H1 (cell line): ENCODE measurements around the gene CUL4A. TPM values are rescaled to one million over a fixed set of nuclear protein-coding genes. Genes with fewer than 3 reads are reported as not detected.

Experiments
- CHD2 ChIP-seq: IDR thresholded peaks from 2 replicates; pipeline ENCODE4 v1.6.1; 2012; ENCODE audit warnings: low read length, improper control_type of control experiment
- CREB1 ChIP-seq: IDR thresholded peaks from 2 replicates; pipeline ENCODE4 v1.6.1; 2012; ENCODE audit warnings: inconsistent platforms
- CTBP2 ChIP-seq: IDR thresholded peaks from 2 replicates; pipeline ENCODE4 v1.7.0; 2011; ENCODE audit warnings: borderline replicate concordance, mild to moderate bottlenecking, moderate library complexity, mixed read lengths, low read length; ENCODE audit not compliant: insufficient read depth, insufficient read length
- GTF2F1 ChIP-seq: IDR thresholded peaks from 2 replicates; pipeline ENCODE4 v1.6.1; 2012; ENCODE audit warnings: low read depth, low read length, improper control_type of control experiment, borderline replicate concordance
- KDM5A ChIP-seq: fragments of 200-600 bp; IDR thresholded peaks from 2 replicates; pipeline ENCODE4 v1.7.1; 2012; ENCODE audit warnings: mild to moderate bottlenecking, low read length, inconsistent platforms, mixed read lengths
- MAFK ChIP-seq: IDR thresholded peaks from 2 replicates; pipeline ENCODE4 v1.6.1; 2012; ENCODE audit warnings: low read depth, mild to moderate bottlenecking, improper control_type of control experiment, low read length
- RBBP5 ChIP-seq: IDR thresholded peaks from 2 replicates; pipeline ENCODE4 v1.7.1; 2012; ENCODE audit warnings: low read depth, mild to moderate bottlenecking, inconsistent platforms, low read length, moderate library complexity, borderline replicate concordance
- SIN3A ChIP-seq, 2 experiments: IDR thresholded peaks in 1 of 2; conservative IDR thresholded peaks in 1 of 2; 2 replicates each; pipeline ENCODE4 v1.6.1; 2011 to 2012; ENCODE audit warnings: low read length in 2 of 2, improper control_type of control experiment in 1 of 2, low read depth in 1 of 2, mild to moderate bottlenecking in 1 of 2
- SUZ12 ChIP-seq: fragments of 200-600 bp; sonication (generic); IDR thresholded peaks from 2 replicates; pipeline ENCODE4 v1.6.1; 2012; ENCODE audit warnings: mild to moderate bottlenecking, inconsistent platforms, low read length, moderate library complexity, mixed read lengths
- polyA plus RNA-seq, 7 experiments: library from polyadenylated mRNA; depleted of rRNA in 3 of 7; stranded (reverse) in 5 of 7; unstranded in 2 of 7; fragments of >200 nt in 5 of 7; fragments of 200-250 nt in 2 of 7; gene quantifications; 1 replicate in 5 of 7; 2 replicates in 1 of 7; 4 replicates in 1 of 7; pipeline versions ENCODE4 v1.2.1 to v1.2.3, GENCODE V29; 2011 to 2013; ENCODE audit warnings: missing spikeins in 2 of 7, mixed read lengths in 2 of 7
- total RNA-seq: library from RNA; stranded (reverse); fragmentation: NEBNext Ultra II Directional; extraction: Animal tissue kit (Norgen Biotek cat#: 25700); gene quantifications from 2 replicates; pipeline ENCODE4 v1.2.1, GENCODE V29; 2021
- TF ChIP-seq, protein P1 (sequence below): IDR thresholded peaks from 2 replicates; pipeline ENCODE4 v1.6.1; 2011; ENCODE audit warnings: low read depth, mild to moderate bottlenecking, low read length; ENCODE audit not compliant: insufficient read depth
- TF ChIP-seq, protein P2 (sequence below): fragments of 300-600 bp; sonication (generic); IDR thresholded peaks from 2 replicates; pipeline ENCODE4 v1.7.1; 2012; ENCODE audit warnings: low read length, moderate library complexity, mild to moderate bottlenecking, inconsistent platforms; ENCODE audit not compliant: insufficient replicate concordance

The CUL4A gene
- total and polyA plus RNA-seq, 2 of the 8 experiments (the other 6 are each of a cell fraction or from before 2014, with no cell fraction given), result 54.7 to 101 TPM

DNA sequence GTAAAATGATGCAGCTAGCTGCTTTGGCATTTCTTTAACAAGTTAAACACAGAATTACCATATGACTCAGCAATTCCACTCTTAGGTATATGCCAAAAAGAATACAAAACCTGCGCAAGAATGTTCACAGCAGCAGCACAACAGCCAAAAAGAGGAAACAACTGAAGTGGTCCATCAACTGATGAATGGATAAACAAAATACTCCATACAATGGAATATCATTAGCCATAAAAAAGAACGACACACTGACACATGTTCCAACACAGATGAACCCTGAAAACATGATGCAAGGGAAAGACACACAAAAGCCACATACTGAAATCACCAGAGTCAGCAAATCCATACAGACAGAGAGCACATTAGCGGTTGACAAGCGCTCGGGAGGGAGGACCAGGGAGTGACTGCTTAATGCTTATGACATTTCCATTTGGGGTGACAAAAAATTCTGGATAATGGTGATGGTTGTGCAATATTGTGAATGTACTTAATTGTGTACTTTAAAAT lies 3.9 kb upstream of the CUL4A start (continued):
- TF ChIP-seq SUZ12 (no peak), CHD2 (no peak), GTF2F1 (no peak), CREB1 (no peak), MAFK (no peak), RBBP5 (no peak), SIN3A (conservative IDR thresholded peaks at IDR 0.05 in 1 of 2, IDR thresholded peaks at IDR 0.05 in 1 of 2; ENCODE audit: low read depth in 1 of 2, low read length in 2 of 2) (no peak), KDM5A (no peak), CTBP2 (no peak)
- TF ChIP-seq, protein P1, sequence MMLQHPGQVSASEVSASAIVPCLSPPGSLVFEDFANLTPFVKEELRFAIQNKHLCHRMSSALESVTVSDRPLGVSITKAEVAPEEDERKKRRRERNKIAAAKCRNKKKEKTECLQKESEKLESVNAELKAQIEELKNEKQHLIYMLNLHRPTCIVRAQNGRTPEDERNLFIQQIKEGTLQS, result no peak
- TF ChIP-seq, protein P2, sequence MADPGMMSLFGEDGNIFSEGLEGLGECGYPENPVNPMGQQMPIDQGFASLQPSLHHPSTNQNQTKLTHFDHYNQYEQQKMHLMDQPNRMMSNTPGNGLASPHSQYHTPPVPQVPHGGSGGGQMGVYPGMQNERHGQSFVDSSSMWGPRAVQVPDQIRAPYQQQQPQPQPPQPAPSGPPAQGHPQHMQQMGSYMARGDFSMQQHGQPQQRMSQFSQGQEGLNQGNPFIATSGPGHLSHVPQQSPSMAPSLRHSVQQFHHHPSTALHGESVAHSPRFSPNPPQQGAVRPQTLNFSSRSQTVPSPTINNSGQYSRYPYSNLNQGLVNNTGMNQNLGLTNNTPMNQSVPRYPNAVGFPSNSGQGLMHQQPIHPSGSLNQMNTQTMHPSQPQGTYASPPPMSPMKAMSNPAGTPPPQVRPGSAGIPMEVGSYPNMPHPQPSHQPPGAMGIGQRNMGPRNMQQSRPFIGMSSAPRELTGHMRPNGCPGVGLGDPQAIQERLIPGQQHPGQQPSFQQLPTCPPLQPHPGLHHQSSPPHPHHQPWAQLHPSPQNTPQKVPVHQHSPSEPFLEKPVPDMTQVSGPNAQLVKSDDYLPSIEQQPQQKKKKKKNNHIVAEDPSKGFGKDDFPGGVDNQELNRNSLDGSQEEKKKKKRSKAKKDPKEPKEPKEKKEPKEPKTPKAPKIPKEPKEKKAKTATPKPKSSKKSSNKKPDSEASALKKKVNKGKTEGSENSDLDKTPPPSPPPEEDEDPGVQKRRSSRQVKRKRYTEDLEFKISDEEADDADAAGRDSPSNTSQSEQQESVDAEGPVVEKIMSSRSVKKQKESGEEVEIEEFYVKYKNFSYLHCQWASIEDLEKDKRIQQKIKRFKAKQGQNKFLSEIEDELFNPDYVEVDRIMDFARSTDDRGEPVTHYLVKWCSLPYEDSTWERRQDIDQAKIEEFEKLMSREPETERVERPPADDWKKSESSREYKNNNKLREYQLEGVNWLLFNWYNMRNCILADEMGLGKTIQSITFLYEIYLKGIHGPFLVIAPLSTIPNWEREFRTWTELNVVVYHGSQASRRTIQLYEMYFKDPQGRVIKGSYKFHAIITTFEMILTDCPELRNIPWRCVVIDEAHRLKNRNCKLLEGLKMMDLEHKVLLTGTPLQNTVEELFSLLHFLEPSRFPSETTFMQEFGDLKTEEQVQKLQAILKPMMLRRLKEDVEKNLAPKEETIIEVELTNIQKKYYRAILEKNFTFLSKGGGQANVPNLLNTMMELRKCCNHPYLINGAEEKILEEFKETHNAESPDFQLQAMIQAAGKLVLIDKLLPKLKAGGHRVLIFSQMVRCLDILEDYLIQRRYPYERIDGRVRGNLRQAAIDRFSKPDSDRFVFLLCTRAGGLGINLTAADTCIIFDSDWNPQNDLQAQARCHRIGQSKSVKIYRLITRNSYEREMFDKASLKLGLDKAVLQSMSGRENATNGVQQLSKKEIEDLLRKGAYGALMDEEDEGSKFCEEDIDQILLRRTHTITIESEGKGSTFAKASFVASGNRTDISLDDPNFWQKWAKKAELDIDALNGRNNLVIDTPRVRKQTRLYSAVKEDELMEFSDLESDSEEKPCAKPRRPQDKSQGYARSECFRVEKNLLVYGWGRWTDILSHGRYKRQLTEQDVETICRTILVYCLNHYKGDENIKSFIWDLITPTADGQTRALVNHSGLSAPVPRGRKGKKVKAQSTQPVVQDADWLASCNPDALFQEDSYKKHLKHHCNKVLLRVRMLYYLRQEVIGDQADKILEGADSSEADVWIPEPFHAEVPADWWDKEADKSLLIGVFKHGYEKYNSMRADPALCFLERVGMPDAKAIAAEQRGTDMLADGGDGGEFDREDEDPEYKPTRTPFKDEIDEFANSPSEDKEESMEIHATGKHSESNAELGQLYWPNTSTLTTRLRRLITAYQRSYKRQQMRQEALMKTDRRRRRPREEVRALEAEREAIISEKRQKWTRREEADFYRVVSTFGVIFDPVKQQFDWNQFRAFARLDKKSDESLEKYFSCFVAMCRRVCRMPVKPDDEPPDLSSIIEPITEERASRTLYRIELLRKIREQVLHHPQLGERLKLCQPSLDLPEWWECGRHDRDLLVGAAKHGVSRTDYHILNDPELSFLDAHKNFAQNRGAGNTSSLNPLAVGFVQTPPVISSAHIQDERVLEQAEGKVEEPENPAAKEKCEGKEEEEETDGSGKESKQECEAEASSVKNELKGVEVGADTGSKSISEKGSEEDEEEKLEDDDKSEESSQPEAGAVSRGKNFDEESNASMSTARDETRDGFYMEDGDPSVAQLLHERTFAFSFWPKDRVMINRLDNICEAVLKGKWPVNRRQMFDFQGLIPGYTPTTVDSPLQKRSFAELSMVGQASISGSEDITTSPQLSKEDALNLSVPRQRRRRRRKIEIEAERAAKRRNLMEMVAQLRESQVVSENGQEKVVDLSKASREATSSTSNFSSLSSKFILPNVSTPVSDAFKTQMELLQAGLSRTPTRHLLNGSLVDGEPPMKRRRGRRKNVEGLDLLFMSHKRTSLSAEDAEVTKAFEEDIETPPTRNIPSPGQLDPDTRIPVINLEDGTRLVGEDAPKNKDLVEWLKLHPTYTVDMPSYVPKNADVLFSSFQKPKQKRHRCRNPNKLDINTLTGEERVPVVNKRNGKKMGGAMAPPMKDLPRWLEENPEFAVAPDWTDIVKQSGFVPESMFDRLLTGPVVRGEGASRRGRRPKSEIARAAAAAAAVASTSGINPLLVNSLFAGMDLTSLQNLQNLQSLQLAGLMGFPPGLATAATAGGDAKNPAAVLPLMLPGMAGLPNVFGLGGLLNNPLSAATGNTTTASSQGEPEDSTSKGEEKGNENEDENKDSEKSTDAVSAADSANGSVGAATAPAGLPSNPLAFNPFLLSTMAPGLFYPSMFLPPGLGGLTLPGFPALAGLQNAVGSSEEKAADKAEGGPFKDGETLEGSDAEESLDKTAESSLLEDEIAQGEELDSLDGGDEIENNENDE, result no peak
